ENCODE data around the gene AMPD2. TPM values are rescaled to one million over a fixed set of nuclear protein-coding genes. Genes with fewer than 3 reads are reported as not detected.
A peak's percentile ranks its signal among the peaks of the same experiment; 100 is the strongest.

Gene AMPD2
- total and polyA plus RNA-seq, 9 of the 15 experiments (the other 6 are each of a cell fraction or from before 2014, with no cell fraction given): 2.0 to 77.7 (median 28.2) TPM

DNA sequence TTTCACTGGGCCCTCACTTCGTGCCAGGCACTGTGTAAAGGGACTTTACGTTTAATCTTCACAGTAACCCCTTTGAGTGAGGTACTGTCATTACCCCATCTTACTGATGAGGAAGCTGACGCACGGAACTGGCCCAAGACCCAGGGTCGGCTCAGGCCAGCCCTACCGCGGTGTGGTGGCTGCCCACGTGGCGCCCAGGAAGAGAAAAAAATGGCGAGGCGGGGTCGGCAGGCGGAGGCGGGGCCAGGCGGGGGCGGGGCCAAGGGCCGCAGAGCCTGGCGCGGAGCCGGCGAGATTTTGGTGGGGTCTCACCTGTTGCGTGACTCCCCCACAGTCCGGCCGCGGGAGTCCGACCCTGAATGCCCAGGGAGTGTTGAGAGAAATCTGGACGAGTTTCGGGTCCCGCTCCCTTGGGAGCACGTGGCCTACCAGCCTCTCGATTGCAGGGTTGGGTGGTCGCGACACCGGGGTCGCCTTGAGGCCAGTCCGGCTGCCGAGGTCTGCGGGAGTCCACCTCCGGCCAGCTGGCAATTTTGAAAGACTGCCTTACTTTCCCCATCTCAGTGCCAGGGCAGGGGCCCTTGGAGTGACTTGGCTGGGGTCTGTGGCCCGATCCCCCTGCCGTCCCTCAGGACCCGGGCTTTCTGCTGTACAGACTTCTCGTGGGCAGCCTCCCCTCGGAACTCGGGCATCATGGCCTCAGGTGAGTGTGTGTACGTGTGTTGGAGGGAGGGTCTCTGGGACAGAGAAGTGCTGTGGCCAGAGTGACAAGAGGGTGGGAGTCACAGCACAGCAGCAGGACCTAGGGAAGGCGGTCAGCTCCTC is at the start of gene AMPD2, which contains the start of gene GNAT2 (continued):
- TF ChIP-seq RBM15 (IDR thresholded peaks at IDR 0.05; ENCODE audit: insufficient read depth, low read length) (no peak), MYNN (IDR thresholded peaks at IDR 0.05) (no peak), MYNN (CRISPR knock-in tag; IDR thresholded peaks at IDR 0.05) (no peak), TSC22D4 (tag; IDR thresholded peaks at IDR 0.05) (no peak), ETV6 (IDR thresholded peaks at IDR 0.05; ENCODE audit: borderline replicate concordance in 1 of 2, low read depth in 2 of 2, low read length in 1 of 2) (no peak), ETV6 (CRISPR knock-in tag; IDR thresholded peaks at IDR 0.05; ENCODE audit: borderline replicate concordance) (no peak), MYC (IDR thresholded peaks at IDR 0.05; ENCODE audit: low read depth, low read length) (peak; percentile 100), MYC (CRISPR knock-in tag; IDR thresholded peaks at IDR 0.05; ENCODE audit: borderline replicate concordance, low read depth) (peak; percentile 73; the same call in 1 of the 2 replicates), TOE1 (IDR thresholded peaks at IDR 0.05; ENCODE audit: borderline replicate concordance) (peak; percentile 36; the same call in 1 of the 2 replicates), TOE1 (CRISPR knock-in tag; IDR thresholded peaks at IDR 0.05; ENCODE audit: borderline replicate concordance, low read depth) (no peak), SIRT6 (IDR thresholded peaks at IDR 0.05; ENCODE audit: low read depth, low read length) (no peak), MEF2A (IDR thresholded peaks at IDR 0.05; ENCODE audit: control insufficient read depth, low read depth, low read length) (no peak), STAT5A (IDR thresholded peaks at IDR 0.05; ENCODE audit: borderline replicate concordance, low read length) (no peak), ZNF764 (CRISPR knock-in tag; IDR thresholded peaks at IDR 0.05; ENCODE audit: low read depth) (no peak), MEIS2 (IDR thresholded peaks at IDR 0.05; ENCODE audit: partially characterized antibody) (peak; percentile 42), HSF4 (CRISPR knock-in tag; IDR thresholded peaks at IDR 0.05; ENCODE audit: borderline replicate concordance) (no peak), ARID1B (IDR thresholded peaks at IDR 0.05) (no peak), NR1H2 (CRISPR knock-in tag; IDR thresholded peaks at IDR 0.05) (no peak), MIER1 (IDR thresholded peaks at IDR 0.05; ENCODE audit: low read depth) (no peak), POU5F1 (IDR thresholded peaks at IDR 0.05; ENCODE audit: borderline replicate concordance, low read depth, low read length, partially characterized antibody) (no peak), TCFL5 (CRISPR knock-in tag; conservative IDR thresholded peaks at IDR 0.05) (no peak)
- TF ChIP-seq, protein P1, sequence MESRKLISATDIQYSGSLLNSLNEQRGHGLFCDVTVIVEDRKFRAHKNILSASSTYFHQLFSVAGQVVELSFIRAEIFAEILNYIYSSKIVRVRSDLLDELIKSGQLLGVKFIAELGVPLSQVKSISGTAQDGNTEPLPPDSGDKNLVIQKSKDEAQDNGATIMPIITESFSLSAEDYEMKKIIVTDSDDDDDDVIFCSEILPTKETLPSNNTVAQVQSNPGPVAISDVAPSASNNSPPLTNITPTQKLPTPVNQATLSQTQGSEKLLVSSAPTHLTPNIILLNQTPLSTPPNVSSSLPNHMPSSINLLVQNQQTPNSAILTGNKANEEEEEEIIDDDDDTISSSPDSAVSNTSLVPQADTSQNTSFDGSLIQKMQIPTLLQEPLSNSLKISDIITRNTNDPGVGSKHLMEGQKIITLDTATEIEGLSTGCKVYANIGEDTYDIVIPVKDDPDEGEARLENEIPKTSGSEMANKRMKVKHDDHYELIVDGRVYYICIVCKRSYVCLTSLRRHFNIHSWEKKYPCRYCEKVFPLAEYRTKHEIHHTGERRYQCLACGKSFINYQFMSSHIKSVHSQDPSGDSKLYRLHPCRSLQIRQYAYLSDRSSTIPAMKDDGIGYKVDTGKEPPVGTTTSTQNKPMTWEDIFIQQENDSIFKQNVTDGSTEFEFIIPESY (CRISPR knock-in tag; IDR thresholded peaks at IDR 0.05): no peak
- TF ChIP-seq, protein P2, sequence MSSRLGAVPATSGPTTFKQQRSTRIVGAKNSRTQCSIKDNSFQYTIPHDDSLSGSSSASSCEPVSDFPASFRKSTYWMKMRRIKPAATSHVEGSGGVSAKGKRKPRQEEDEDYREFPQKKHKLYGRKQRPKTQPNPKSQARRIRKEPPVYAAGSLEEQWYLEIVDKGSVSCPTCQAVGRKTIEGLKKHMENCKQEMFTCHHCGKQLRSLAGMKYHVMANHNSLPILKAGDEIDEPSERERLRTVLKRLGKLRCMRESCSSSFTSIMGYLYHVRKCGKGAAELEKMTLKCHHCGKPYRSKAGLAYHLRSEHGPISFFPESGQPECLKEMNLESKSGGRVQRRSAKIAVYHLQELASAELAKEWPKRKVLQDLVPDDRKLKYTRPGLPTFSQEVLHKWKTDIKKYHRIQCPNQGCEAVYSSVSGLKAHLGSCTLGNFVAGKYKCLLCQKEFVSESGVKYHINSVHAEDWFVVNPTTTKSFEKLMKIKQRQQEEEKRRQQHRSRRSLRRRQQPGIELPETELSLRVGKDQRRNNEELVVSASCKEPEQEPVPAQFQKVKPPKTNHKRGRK (tag; IDR thresholded peaks at IDR 0.05): no peak
- TF ChIP-seq, protein P3, sequence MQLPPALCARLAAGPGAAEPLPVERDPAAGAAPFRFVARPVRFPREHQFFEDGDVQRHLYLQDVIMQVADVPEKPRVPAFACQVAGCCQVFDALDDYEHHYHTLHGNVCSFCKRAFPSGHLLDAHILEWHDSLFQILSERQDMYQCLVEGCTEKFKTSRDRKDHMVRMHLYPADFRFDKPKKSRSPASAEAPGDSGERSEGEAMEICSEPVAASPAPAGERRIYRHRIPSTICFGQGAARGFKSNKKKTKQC (CRISPR knock-in tag; IDR thresholded peaks at IDR 0.05): no peak
- TF ChIP-seq, protein P4, sequence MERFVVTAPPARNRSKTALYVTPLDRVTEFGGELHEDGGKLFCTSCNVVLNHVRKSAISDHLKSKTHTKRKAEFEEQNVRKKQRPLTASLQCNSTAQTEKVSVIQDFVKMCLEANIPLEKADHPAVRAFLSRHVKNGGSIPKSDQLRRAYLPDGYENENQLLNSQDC (CRISPR knock-in tag; IDR thresholded peaks at IDR 0.05): no peak
